HG03558 (cell line): ENCODE results near the gene SLC23A3.
A peak's percentile ranks its signal among the peaks of the same experiment; 100 is the strongest.

Experiments used
- ATAC-seq: cut with Tn5 transposase; IDR thresholded peaks from one replicate; pipeline ENCODE4 v1.9.1; 2021; ENCODE audit warnings: moderate number of reproducible peaks; ENCODE audit not compliant: unreplicated experiment; ENCODE audit errors: extremely low read depth

The SLC23A3 gene

DNA sequence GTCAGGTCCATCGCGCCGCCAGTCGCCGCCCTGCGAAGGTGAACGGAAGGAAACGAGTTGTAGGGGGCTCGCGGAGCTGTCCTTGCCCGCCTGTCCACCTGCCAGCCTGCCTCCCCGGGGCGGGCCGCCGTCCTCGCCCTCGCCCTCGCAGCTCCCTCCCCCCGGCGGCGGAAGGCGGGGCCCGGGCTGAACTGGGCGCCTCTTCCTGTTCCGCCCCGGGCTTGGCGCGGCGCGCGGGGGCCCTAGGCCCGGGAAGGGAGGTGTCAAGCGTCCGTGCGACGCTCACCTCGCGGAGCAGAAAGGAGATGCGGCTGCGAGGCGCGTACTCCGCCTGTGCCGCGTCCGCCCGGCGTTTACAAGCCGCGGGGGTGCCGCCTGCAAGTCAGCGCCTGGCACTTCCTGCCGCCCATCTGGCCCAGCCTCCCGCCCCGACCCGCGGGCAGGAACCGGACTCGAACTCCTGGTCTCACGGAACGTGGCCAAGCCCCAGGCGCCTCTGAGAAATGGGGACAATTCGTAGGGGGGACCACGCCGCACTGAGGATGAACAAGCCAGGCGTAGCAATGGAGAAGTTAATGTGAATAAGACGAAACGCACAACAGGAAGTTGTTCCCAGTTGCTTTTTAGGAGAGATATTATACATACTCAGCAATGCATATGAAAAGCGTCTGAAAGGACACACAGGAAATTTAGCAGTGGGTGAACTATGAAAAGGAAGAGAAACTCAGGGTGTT lies 7.2 kb upstream of the SLC23A3 start, which contains the start of gene CNPPD1:
CNPPD1 (minus strand) TSS at position 108 of the 734 bp plus-strand sequence; CDS start at position 11, 97 bp downstream.
- peak; percentile 49 for ATAC-seq

- no peak for ATAC-seq
These were observed 6.3 kb upstream of the SLC23A3 start for GRCh38 chr2:219175928-219176817.

DNA sequence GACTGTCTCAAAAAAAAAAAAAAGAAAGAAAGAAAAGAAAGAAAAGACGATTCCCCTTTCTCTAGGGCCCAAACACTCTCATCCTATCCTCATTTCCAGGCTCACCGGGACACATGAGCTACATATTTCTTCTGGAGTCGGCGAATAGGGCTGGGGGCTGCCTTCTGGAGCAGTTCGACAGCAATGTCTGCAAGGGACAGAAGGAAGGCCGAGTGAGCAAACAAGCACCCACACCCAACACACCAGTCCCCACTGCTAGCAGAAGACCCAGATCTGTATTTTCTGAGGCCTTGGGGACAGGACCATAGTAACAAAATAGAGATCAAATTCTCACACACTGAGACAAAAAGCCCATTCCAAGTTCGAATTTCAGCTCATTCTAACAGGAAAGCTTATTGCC lies 5.7 kb upstream of the SLC23A3 start:
- no peak for ATAC-seq

DNA sequence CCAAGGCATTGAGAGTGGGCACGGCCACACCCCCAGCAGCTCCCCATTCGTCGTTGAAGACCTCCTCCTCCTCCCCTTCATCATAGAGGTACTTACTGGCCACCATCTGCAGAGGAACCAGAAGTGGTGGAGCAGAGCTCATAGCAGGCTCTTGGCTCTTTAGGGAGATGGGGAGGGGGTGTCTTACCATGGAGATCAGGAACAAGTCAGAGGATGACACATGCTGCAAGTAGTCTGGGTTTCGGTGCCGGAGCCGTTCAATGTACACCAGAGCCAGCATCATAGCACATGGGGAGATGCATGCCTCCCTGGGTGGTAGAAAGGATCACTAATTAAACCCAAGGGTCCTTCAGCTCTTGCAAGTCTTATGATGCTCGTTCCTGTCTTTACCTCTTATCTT lies 5.0 kb upstream of the SLC23A3 start:
- no peak for ATAC-seq

- ATAC-seq, result no peak
These were observed 4.3 kb upstream of the SLC23A3 start for GRCh38 chr2:219174146-219174545.

- ATAC-seq, result no peak
These were observed 3.3 kb upstream of the SLC23A3 start for GRCh38 chr2:219173176-219173575.

GRCh38 chr2:219172231-219173154 lies 2.7 kb upstream of the SLC23A3 start:
- no peak for ATAC-seq

DNA sequence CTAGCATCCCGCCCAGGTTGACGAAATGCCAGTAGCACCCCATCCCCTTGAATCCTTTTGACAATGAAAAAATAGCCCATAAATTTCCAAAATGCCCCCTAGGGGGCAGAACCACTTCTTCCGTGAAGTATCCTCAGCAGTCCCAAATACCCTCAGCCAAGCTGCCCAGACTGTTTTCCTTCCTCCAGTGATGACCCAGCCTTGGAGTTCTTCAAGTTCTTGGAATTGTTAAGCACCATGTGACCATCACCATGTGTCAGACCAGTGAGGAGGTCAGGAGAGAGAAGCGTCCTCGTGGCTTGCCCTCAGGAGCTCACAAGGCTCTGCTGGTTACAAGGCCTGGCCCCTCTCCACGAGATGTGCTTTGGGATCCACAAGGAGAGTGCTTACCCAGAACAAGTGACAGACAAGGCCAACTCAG lies 1.4 kb upstream of the SLC23A3 start:
- ATAC-seq, result no peak

- no peak for ATAC-seq
These were observed 897 bp downstream of the SLC23A3 start for GRCh38 chr2:219168932-219169331.

DNA sequence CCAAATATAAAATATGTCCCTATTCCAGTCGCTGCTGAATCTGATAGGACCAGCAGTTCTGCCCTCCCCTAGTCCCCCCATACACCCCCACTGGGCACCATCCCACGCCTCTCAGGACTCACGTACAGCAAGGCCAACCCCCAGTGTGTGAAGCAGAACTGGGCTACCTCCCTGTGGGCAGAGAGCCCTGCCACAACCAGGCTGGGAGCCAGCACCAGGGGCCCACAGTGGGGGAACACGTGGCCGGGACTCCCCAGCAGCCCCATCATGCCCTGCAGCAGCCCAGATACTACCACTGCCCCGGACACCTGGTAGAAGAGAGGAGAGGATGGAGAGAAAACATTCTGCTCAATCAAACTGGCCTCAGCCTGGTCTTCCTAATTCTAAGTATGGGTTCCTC lies 1.3 kb downstream of the SLC23A3 start:
- ATAC-seq, result no peak

GRCh38 chr2:219167997-219168396 lies 1.8 kb downstream of the SLC23A3 start:
- no peak for ATAC-seq

DNA sequence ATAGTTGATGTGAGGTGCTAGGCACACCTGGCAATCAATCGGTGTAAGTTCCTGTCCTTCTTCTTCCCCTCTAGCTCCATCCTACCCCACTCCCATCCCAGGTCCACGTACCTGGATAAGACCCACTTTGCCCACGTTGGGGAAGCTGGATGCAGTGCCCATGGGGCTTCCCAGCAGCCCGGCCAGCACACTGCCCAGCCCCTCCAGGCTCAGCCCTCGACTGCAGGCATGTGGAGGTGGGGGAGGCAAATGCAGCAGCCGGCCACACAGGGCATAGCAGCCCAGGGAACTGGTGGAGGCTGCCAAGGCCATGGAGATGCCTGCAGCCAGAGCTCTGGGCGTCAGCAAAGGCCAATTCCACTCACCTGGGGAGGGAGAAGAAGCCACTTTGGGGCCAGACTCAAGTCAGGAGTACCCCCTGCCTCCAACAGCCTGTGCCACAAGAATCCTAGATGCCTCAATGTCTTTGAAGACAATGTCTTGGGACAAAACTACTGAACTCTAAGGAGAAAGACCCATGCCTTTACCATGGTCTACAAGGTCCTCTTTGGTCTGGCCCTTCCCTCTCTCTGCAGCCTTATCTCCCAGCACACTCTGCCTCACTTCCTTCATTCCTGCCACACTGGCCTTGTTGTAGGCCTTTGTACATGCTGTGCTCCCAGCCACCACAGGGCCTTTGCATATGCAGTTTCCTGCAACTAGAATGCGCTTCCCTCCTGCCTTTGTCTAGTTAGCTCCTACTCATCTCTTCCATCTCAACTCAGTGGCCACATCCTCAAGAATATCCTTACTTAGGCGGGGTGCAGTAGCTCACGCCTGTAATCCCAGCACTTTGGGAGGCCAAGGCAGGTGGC lies 4.5 kb downstream of the SLC23A3 start:
- no peak for ATAC-seq

GRCh38 chr2:219163156-219163555 lies 6.7 kb downstream of the SLC23A3 start:
- no peak for ATAC-seq

DNA sequence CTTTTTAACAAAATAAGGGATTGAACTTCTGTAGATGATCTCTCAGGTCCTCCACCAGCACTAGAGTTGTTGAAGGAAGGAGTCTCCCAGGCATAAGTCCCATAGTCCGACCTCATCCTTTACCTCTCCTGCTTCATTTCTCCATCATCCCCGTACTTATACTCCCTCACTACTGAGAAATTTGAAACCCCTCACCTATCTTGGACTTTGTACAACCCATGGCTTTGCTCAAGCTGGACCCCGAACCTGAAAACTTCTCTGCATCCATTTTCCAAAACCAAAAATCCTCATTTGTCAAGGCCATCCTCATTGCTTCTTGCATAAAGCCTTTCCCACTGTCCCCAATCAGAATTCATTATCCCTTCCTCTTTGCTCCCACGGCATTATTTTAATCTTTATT lies 8.7 kb downstream of the SLC23A3 start:
- no peak for ATAC-seq

- ATAC-seq, result peak; percentile 67
These were observed 9.4 kb downstream of the SLC23A3 start, which contains the start of gene NHEJ1 for GRCh38 chr2:219160186-219161017. Gene NHEJ1, minus strand, starts transcription at chr2:219160815. Its CDS starts 2,453 bp downstream, at chr2:219158362.

DNA sequence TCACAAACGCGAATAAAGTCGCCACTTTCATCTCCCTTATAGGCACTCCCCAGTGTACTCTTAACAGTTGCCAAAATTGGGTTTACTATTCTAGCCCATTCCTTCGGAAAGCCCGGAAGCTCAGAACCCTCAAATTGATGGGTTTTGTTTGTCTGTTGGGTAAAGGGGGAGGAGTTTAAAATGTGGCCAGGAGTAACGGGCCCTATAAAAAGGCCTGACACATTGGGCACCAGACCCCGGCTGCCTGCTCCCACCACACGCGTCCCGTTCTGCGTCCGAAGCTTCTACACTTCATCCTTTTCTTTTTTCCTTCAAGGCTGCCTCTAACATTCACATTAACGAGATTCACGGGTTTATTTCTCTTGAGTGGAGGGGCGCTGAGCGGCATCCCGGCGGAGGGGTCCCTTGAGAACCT lies 10.1 kb downstream of the SLC23A3 start:
- ATAC-seq, result no peak

- no peak for ATAC-seq
These were observed 11.2 kb downstream of the SLC23A3 start for GRCh38 chr2:219158586-219158985.

DNA sequence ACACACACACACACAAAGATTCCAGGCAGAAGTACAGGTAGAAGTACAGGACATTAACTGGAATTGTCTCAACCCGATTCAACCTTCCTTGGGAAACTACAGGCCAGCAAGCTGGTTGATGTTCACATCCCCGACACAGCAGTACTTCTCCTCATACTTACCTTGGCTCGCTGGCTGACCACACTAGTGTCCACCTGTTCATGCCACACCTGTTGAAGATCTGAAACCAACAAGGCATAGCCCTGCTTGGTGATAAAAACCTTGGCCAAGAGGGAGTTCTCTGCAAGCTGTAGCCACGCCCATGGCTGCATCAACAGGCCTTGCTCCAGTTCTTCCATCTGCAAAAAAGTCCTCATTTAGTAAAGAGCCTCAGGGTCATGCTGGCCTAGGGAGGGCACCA lies 11.8 kb downstream of the SLC23A3 start:
- ATAC-seq, result no peak
